ENCODE measurements around the gene BCL2L15. TPM values are rescaled to one million over a fixed set of nuclear protein-coding genes. Genes with fewer than 3 reads are reported as not detected.

Gene BCL2L15
- total RNA-seq, 1 donor from 2014 or later, result 0.27 TPM

GRCh38 chr1:113850127-113850796 lies 37.1 kb downstream of the BCL2L15 start:
- H3K27ac Mint-ChIP-seq, result no peak overlapping the region
- no peaks in the 10 kb centered on the region for H3K4me1 Mint-ChIP-seq
- H3K9me3 Mint-ChIP-seq, result peaks cover 20% of the 10 kb centered on the region
- no peak overlapping the region for H3K4me3 Mint-ChIP-seq
- no peak for DNase-seq (ENCODE audit: low spot score in 2 of 2, unreplicated experiment in 2 of 2)
- H3K36me3 Mint-ChIP-seq, result no peaks in the 10 kb centered on the region
- H3K27me3 Mint-ChIP-seq (ENCODE audit: low read depth), result no peaks in the 10 kb centered on the region
- TF ChIP-seq, protein P1, sequence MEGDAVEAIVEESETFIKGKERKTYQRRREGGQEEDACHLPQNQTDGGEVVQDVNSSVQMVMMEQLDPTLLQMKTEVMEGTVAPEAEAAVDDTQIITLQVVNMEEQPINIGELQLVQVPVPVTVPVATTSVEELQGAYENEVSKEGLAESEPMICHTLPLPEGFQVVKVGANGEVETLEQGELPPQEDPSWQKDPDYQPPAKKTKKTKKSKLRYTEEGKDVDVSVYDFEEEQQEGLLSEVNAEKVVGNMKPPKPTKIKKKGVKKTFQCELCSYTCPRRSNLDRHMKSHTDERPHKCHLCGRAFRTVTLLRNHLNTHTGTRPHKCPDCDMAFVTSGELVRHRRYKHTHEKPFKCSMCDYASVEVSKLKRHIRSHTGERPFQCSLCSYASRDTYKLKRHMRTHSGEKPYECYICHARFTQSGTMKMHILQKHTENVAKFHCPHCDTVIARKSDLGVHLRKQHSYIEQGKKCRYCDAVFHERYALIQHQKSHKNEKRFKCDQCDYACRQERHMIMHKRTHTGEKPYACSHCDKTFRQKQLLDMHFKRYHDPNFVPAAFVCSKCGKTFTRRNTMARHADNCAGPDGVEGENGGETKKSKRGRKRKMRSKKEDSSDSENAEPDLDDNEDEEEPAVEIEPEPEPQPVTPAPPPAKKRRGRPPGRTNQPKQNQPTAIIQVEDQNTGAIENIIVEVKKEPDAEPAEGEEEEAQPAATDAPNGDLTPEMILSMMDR (IDR thresholded peaks at IDR 0.05; ENCODE audit: unreplicated experiment), result no peak

DNA sequence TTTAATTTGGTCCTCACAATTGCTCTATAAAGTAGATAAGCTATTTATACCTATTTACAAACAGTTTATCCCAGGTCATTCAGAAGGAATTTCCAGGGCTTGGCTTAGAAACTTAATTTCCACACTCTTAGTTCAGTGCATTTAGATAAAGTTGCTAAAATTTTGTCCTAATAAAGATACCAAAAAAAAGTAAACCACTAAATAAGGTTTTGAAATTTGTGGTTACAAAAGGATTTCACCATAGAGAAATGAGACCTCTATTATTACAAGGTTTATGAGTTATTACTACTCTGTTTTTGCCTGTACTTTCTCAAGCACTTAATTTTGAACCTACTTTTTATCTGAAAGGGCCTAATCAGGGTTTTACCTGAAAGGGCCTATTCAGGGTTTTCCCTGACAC lies 38.3 kb downstream of the BCL2L15 start:
- no peaks in the 10 kb centered on the region for H3K27me3 Mint-ChIP-seq (ENCODE audit: low read depth)
- peaks cover 20% of the 10 kb centered on the region for H3K9me3 Mint-ChIP-seq
- no peaks in the 10 kb centered on the region for H3K4me1 Mint-ChIP-seq
- no peak overlapping the region for H3K27ac Mint-ChIP-seq
- no peak overlapping the region for H3K4me3 Mint-ChIP-seq
- no peak for DNase-seq (ENCODE audit: low spot score in 2 of 2, unreplicated experiment in 2 of 2)
- no peaks in the 10 kb centered on the region for H3K36me3 Mint-ChIP-seq
- TF ChIP-seq, protein P1 (IDR thresholded peaks at IDR 0.05; ENCODE audit: unreplicated experiment), result no peak

- no peak overlapping the region for H3K27ac Mint-ChIP-seq
- H3K36me3 Mint-ChIP-seq, result no peaks in the 10 kb centered on the region
- no peaks in the 10 kb centered on the region for H3K27me3 Mint-ChIP-seq (ENCODE audit: low read depth)
- peaks cover 20% of the 10 kb centered on the region for H3K9me3 Mint-ChIP-seq
- H3K4me3 Mint-ChIP-seq, result no peak overlapping the region
- TF ChIP-seq, protein P1 (IDR thresholded peaks at IDR 0.05; ENCODE audit: unreplicated experiment), result no peak
- no peaks in the 10 kb centered on the region for H3K4me1 Mint-ChIP-seq
- DNase-seq (ENCODE audit: low spot score in 2 of 2, unreplicated experiment in 2 of 2), result no peak
These were observed 40.9 kb downstream of the BCL2L15 start for GRCh38 chr1:113846391-113847035.

- Mint-ChIP-seq H3K4me1 (no peaks in the 10 kb centered on the region), H3K9me3 (peaks cover 8% of the 10 kb centered on the region), H3K36me3 (no peaks in the 10 kb centered on the region), H3K4me3 (no peak overlapping the region), H3K27me3 (ENCODE audit: low read depth) (peaks cover 12% of the 10 kb centered on the region), H3K27ac (no peak overlapping the region)
- TF ChIP-seq, protein P1 (IDR thresholded peaks at IDR 0.05; ENCODE audit: unreplicated experiment), result no peak
- DNase-seq (ENCODE audit: low spot score in 2 of 2, unreplicated experiment in 2 of 2), result no peak
These were observed 50.8 kb downstream of the BCL2L15 start for GRCh38 chr1:113836534-113836933.

GRCh38 chr1:113835686-113836290 lies 51.6 kb downstream of the BCL2L15 start:
- H3K4me3 Mint-ChIP-seq, result no peak overlapping the region
- no peaks in the 10 kb centered on the region for H3K4me1 Mint-ChIP-seq
- no peak for DNase-seq (ENCODE audit: low spot score in 2 of 2, unreplicated experiment in 2 of 2)
- TF ChIP-seq, protein P1 (IDR thresholded peaks at IDR 0.05; ENCODE audit: unreplicated experiment), result peak; percentile 89
- H3K27me3 Mint-ChIP-seq (ENCODE audit: low read depth), result peaks cover 17% of the 10 kb centered on the region
- peaks cover 4% of the 10 kb centered on the region for H3K9me3 Mint-ChIP-seq
- no peaks in the 10 kb centered on the region for H3K36me3 Mint-ChIP-seq
- H3K27ac Mint-ChIP-seq, result no peak overlapping the region
